ENCODE measurements around the gene PKP4.

PKP4 gene

DNA sequence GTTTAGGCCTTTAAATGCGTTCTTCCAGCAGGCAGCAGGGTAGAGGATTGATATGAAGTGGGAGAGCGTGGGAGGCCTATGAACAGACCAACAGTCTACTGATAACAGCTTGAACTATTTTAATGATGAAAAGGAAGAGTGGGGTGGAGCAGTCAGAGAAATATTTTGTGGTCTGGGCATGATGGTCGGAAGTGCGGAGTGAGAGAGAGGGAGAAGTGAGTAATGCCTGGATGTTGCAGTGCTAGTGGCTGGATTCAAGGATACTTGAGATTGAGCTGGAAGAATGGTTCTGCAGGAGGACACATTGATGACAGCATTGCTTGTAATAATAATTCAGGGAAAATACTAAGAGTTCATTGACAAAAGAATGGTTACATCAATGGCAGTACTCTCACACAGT, 187.4 kb downstream of the PKP4 start:
- no peaks in the 10 kb centered on the region for H3K9me3 ChIP-seq (ENCODE audit: insufficient read depth, low read length)
- no peaks in the 10 kb centered on the region for H3F3A ChIP-seq (ENCODE audit: insufficient read depth)
- H4K20me1 ChIP-seq (ENCODE audit: low read depth, low read length), result no peaks in the 10 kb centered on the region
- no peak overlapping the region for H2AFZ ChIP-seq (ENCODE audit: low read depth, low read length, severe bottlenecking)
- H3K9me2 ChIP-seq (replicated peaks; ENCODE audit: insufficient read depth, low read length), result no peaks in the 10 kb centered on the region
- H3K4me3 ChIP-seq (ENCODE audit: insufficient read depth, low read length, poor library complexity, severe bottlenecking), result no peak overlapping the region
- no peaks in the 10 kb centered on the region for H3K27me3 ChIP-seq (ENCODE audit: low read length)
- H3K36me3 ChIP-seq (ENCODE audit: low read length), result no peaks in the 10 kb centered on the region
- H3K4me2 ChIP-seq (ENCODE audit: low read depth, low read length, poor library complexity, severe bottlenecking), result no peak overlapping the region
- no peak overlapping the region for H3K27ac ChIP-seq (ENCODE audit: low read depth, low read length)
- H3K79me2 ChIP-seq (ENCODE audit: insufficient read depth, low read length), result no peaks in the 10 kb centered on the region
- H3K9ac ChIP-seq (ENCODE audit: low read length), result no peak overlapping the region
- TF ChIP-seq CTCF (IDR thresholded peaks at IDR 0.05; ENCODE audit: insufficient read depth, low read length, poor library complexity, severe bottlenecking), result no peak
- no peak for TF ChIP-seq EZH2phosphoT487 (conservative IDR thresholded peaks at IDR 0.05; ENCODE audit: low read length)

DNA sequence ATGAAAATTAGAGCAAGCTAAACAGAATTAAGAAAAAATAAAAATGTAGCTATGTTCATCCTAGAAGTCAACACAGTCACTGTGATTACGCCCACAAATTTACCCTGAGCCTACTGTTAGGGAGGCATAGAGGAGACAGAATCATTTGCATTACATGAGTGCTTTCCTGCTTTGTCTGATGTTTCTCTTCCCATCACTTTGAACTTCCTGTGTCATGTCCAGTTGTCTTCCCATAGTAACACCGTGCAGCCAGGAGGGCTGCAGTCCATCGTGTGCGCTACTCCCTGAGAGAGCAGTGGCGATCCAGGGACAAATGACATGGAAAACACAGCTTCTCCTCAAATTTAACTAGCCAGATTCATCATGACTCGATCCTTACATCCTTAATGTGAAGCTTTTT, 188.5 kb downstream of the PKP4 start:
- Histone ChIP-seq H3K9me2 (replicated peaks; ENCODE audit: insufficient read depth, low read length) (no peaks in the 10 kb centered on the region), H4K20me1 (ENCODE audit: low read depth, low read length) (no peaks in the 10 kb centered on the region), H3K36me3 (ENCODE audit: low read length) (no peaks in the 10 kb centered on the region), H3K79me2 (ENCODE audit: insufficient read depth, low read length) (no peaks in the 10 kb centered on the region), H3F3A (ENCODE audit: insufficient read depth) (no peaks in the 10 kb centered on the region), H3K27ac (ENCODE audit: low read depth, low read length) (no peak overlapping the region), H3K4me2 (ENCODE audit: low read depth, low read length, poor library complexity, severe bottlenecking) (no peak overlapping the region), H3K4me3 (ENCODE audit: insufficient read depth, low read length, poor library complexity, severe bottlenecking) (no peak overlapping the region), H2AFZ (ENCODE audit: low read depth, low read length, severe bottlenecking) (no peak overlapping the region), H3K9me3 (ENCODE audit: insufficient read depth, low read length) (no peaks in the 10 kb centered on the region), H3K27me3 (ENCODE audit: low read length) (no peaks in the 10 kb centered on the region), H3K9ac (ENCODE audit: low read length) (no peak overlapping the region)
- no peak for TF ChIP-seq CTCF (IDR thresholded peaks at IDR 0.05; ENCODE audit: insufficient read depth, low read length, poor library complexity, severe bottlenecking)
- no peak for TF ChIP-seq EZH2phosphoT487 (conservative IDR thresholded peaks at IDR 0.05; ENCODE audit: low read length)

DNA sequence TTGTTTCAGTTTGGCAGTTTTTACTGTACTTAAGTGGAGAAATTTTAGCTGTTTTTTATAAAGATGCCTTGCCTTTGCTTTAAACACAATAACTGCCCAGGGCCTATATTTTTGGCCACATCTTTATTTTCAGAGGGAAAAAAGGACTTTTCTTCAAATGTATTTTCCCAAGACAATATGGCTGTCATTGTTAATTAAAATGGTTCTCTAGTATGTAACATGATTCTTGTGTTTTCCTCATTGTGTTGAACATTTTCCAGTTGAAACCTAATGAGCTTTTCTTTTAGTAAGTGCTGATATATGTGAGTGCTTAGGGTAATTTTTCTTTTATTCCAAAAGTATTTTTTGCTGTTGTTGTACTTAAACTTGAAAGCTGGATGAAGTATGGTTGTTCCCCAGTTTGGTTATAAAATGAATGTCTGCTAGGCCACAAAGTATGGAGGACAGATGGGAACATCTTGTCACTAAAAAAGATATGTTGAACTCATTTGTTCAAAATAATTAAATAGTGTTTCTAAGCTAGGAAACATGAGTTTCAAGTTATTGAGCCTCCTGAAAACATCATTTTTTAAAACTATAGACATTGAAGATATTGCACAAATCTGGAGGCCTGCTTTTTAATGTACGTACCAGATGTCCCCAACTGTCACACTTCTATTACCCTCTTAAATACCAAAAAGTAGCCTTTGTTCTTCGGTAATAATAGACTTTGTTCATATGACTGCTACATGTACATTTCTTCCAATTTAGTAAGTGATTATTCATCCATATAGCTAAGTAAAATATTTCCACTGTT, 190.9 kb downstream of the PKP4 start:
- no peaks in the 10 kb centered on the region for H3K79me2 ChIP-seq (ENCODE audit: insufficient read depth, low read length)
- H3K27me3 ChIP-seq (ENCODE audit: low read length), result no peaks in the 10 kb centered on the region
- H3K36me3 ChIP-seq (ENCODE audit: low read length), result no peaks in the 10 kb centered on the region

More for the DNA sequence above, 190.9 kb downstream of the PKP4 start:
- Histone ChIP-seq H3K4me3 (ENCODE audit: insufficient read depth, low read length, poor library complexity, severe bottlenecking) (no peak overlapping the region), H3K4me2 (ENCODE audit: low read depth, low read length, poor library complexity, severe bottlenecking) (no peak overlapping the region), H3K9me3 (ENCODE audit: insufficient read depth, low read length) (no peaks in the 10 kb centered on the region), H2AFZ (ENCODE audit: low read depth, low read length, severe bottlenecking) (no peak overlapping the region), H3F3A (ENCODE audit: insufficient read depth) (no peaks in the 10 kb centered on the region), H3K9ac (ENCODE audit: low read length) (no peak overlapping the region), H3K9me2 (replicated peaks; ENCODE audit: insufficient read depth, low read length) (no peaks in the 10 kb centered on the region), H4K20me1 (ENCODE audit: low read depth, low read length) (no peaks in the 10 kb centered on the region), H3K27ac (ENCODE audit: low read depth, low read length) (no peak overlapping the region)
- TF ChIP-seq EZH2phosphoT487 (conservative IDR thresholded peaks at IDR 0.05; ENCODE audit: low read length) (no peak), CTCF (IDR thresholded peaks at IDR 0.05; ENCODE audit: insufficient read depth, low read length, poor library complexity, severe bottlenecking) (no peak)
